Medulla oblongata (tissue), 1 donor: ENCODE data around the gene POC5.

Experiments used
- DNase-seq: peaks from one replicate; pipeline ENCODE4 v3.0.0-alpha.2; 2015; ENCODE audit errors: extremely low spot score

The POC5 gene

GRCh38 chr5:75659791-75660450 lies 57.3 kb downstream of the POC5 start:
- no peak for DNase-seq

GRCh38 chr5:75656311-75657003 lies 60.8 kb downstream of the POC5 start:
- peak; percentile 51 for DNase-seq

GRCh38 chr5:75654693-75655295 lies 62.4 kb downstream of the POC5 start:
- DNase-seq, result no peak

GRCh38 chr5:75653521-75653920 lies 63.7 kb downstream of the POC5 start:
- DNase-seq, result no peak

GRCh38 chr5:75651575-75652238 lies 65.5 kb downstream of the POC5 start:
- DNase-seq, result no peak

- no peak for DNase-seq
These were observed 68.5 kb downstream of the POC5 start for GRCh38 chr5:75648712-75649111.

GRCh38 chr5:75640826-75641225 lies 76.4 kb downstream of the POC5 start:
- no peak for DNase-seq

- DNase-seq, result no peak
These were observed 76.8 kb downstream of the POC5 start for GRCh38 chr5:75640395-75640794.

- no peak for DNase-seq
These were observed 77.5 kb downstream of the POC5 start for GRCh38 chr5:75639535-75640311.

GRCh38 chr5:75637949-75638348 lies 79.3 kb downstream of the POC5 start:
- no peak for DNase-seq

GRCh38 chr5:75632321-75632720 lies 84.9 kb downstream of the POC5 start:
- no peak for DNase-seq

- DNase-seq, result no peak
These were observed 86.4 kb downstream of the POC5 start for GRCh38 chr5:75630875-75631274.

- DNase-seq, result no peak
These were observed 89.4 kb downstream of the POC5 start for GRCh38 chr5:75627801-75628200.

- DNase-seq, result no peak
These were observed 90.3 kb downstream of the POC5 start for GRCh38 chr5:75626959-75627358.
